Adipocyte (in vitro differentiated cells): ENCODE measurements around the gene AJM1.
"Not testable (repeated sequence)": the region's sequence is repeated elsewhere in the genome, so short reads cannot be mapped to it uniquely, and the experiment has no call there.

Experiments used
- DNase-seq: peaks from one replicate; pipeline ENCODE4 v3.0.0-alpha.2; 2015; ENCODE audit warnings: low read depth
- H3K27me3 ChIP-seq: replicated peaks from 2 replicates; pipeline ENCODE4 v1.7.0; 2013; ENCODE audit warnings: mild to moderate bottlenecking, low read length, moderate library complexity; ENCODE audit not compliant: control insufficient read depth, insufficient read depth
- H3K36me3 ChIP-seq: 2 replicates; pipeline ENCODE4 v1.7.0; 2013; ENCODE audit warnings: low read length, mild to moderate bottlenecking, moderate library complexity; ENCODE audit not compliant: control insufficient read depth, insufficient read depth, severe bottlenecking
- H3K4me1 ChIP-seq: 2 replicates; pipeline ENCODE4 v1.7.0; 2013; ENCODE audit warnings: mild to moderate bottlenecking, low read length, moderate library complexity; ENCODE audit not compliant: control insufficient read depth, insufficient read depth
- H3K4me3 ChIP-seq: 2 replicates; pipeline ENCODE4 v1.7.0; 2013; ENCODE audit warnings: mild to moderate bottlenecking, low read length, moderate library complexity
- H3K9ac ChIP-seq: 2 replicates; pipeline ENCODE4 v1.7.0; 2013; ENCODE audit warnings: mild to moderate bottlenecking, low read length, moderate library complexity
- H3K9me3 ChIP-seq: 2 replicates; pipeline ENCODE4 v1.7.0; 2013; ENCODE audit warnings: mild to moderate bottlenecking, low read length, moderate library complexity; ENCODE audit not compliant: control insufficient read depth

AJM1 gene

GRCh38 chr9:136803009-136803550 is 39.2 kb upstream of the AJM1 start:
- not testable (repeated sequence) for DNase-seq, H3K4me1 ChIP-seq, H3K4me3 ChIP-seq, H3K9ac ChIP-seq, H3K9me3 ChIP-seq, H3K36me3 ChIP-seq
- H3K27me3 ChIP-seq, result peaks cover 18% of the 10 kb centered on the region

DNA sequence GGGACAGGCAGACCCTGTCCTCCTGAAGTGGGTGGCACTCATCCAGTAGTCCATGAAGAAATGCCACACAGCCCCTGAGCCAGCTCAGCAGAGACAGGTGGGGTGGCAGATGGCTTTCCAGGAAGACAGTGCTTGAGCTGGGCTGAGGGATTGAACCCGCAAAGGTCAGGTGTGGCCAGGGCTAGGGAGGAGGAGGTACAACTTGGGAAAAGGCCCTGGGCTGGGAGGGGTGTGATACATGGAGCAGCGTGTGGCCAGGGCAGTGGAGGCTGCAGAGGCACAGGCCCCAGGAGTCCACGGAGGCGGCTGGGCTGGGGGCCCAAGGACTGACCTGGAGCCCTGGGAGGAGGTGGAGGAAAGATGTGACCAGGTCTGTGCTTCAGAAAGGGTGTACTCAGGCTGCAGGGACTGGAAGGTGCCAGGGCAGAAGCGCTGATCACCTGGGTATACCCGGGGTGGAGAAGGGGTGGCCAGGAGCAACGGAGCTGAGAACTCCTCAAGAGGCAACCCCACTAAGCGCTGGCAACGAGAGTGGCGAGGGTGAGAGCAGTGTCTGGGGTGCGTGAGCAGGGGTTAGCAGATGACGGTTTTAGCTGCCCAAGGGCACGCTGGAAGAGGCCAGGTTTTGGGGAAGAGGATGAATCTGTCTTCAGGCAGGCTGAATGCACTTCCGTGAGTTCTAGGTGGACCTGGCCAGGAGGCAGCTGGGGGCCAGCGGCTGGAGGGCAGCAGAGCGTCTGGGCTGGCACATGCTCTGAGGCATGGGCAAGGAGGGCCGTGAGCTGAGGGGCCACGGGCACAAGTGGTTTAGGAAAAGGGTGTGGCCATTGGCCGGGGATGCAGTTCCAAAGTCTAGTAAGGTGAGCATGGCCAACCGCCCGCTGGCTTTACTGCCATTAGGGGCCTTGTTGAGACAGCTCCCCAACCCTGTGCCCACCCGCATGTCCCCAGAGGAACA is 38.4 kb upstream of the AJM1 start:
- H3K36me3 ChIP-seq, result peaks cover 6% of the 10 kb centered on the region
- peaks cover 18% of the 10 kb centered on the region for H3K27me3 ChIP-seq
- no peak overlapping the region for H3K4me3 ChIP-seq
- peaks cover 9% of the 10 kb centered on the region for H3K4me1 ChIP-seq
- no peak for DNase-seq
- no peaks in the 10 kb centered on the region for H3K9me3 ChIP-seq
- no peak overlapping the region for H3K9ac ChIP-seq

GRCh38 chr9:136804509-136805206 is 37.6 kb upstream of the AJM1 start:
- Histone ChIP-seq H3K4me1 (peaks cover 17% of the 10 kb centered on the region), H3K9me3 (no peaks in the 10 kb centered on the region), H3K9ac (no peak overlapping the region), H3K36me3 (peaks cover 6% of the 10 kb centered on the region), H3K27me3 (peaks cover 18% of the 10 kb centered on the region), H3K4me3 (no peak overlapping the region)
- DNase-seq, result no peak

DNA sequence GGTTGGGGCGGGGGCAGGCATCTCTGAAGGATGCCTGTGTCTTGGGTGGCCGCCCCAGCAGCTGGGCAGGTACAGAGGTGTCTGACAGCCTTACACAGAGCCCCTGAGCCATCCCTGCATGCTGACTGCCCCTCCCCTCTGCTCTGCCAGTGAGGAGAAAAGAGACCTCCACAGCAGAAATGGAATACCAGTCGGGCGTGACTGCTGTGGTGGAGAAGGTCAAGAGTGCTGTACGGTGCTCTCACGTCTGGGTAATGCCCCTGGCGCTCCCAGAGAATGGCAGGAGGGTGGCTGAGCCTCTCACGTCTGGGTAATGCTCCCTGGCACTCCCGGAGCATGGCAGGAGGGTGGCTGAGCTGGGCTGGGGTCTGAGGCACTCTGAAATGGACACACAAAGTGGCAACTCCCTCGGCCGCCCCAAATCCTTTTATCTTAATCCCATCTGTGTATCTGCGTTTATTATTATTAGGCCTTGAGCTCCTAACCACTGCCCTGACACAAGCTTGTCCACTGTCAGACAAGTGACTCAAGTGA is 37.0 kb upstream of the AJM1 start:
- DNase-seq, result no peak
- H3K4me1 ChIP-seq, result peaks cover 23% of the 10 kb centered on the region
- no peaks in the 10 kb centered on the region for H3K9me3 ChIP-seq
- peaks cover 6% of the 10 kb centered on the region for H3K36me3 ChIP-seq
- H3K9ac ChIP-seq, result no peak overlapping the region
- H3K27me3 ChIP-seq, result peaks cover 18% of the 10 kb centered on the region
- H3K4me3 ChIP-seq, result no peak overlapping the region

DNA sequence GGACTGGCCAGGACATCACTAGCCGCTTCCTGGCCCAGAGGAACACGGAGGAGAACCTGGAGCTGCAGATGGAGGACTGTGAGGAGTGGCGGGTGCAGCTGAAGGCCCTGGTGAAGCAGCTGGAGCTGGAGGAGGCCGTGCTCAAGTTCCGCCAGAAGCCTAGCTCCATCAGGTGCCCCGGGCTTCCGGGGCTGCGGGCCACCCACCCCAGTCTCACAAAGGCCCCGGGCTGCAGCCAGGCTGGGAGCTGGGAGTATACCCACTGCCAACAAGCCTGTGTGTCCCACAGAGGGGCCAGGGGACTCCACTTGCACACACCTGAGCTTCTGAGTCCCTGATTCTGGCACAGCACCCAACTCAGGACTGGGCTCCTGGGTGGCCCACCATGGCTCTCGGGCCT is 36.2 kb upstream of the AJM1 start:
- peaks cover 6% of the 10 kb centered on the region for H3K36me3 ChIP-seq
- peaks cover 23% of the 10 kb centered on the region for H3K4me1 ChIP-seq
- peaks cover 12% of the 10 kb centered on the region for H3K27me3 ChIP-seq
- no peaks in the 10 kb centered on the region for H3K9me3 ChIP-seq
- no peak overlapping the region for H3K9ac ChIP-seq
- no peak for DNase-seq
- H3K4me3 ChIP-seq, result no peak overlapping the region

GRCh38 chr9:136806631-136807201 is 35.6 kb upstream of the AJM1 start:
- H3K9me3 ChIP-seq, result no peaks in the 10 kb centered on the region
- peaks cover 6% of the 10 kb centered on the region for H3K36me3 ChIP-seq
- H3K4me1 ChIP-seq, result peaks cover 23% of the 10 kb centered on the region
- peak overlapping the region; percentile 94 for H3K9ac ChIP-seq
- H3K4me3 ChIP-seq, result peak overlapping the region; percentile 88
- DNase-seq, result no peak
- peaks cover 9% of the 10 kb centered on the region for H3K27me3 ChIP-seq

DNA sequence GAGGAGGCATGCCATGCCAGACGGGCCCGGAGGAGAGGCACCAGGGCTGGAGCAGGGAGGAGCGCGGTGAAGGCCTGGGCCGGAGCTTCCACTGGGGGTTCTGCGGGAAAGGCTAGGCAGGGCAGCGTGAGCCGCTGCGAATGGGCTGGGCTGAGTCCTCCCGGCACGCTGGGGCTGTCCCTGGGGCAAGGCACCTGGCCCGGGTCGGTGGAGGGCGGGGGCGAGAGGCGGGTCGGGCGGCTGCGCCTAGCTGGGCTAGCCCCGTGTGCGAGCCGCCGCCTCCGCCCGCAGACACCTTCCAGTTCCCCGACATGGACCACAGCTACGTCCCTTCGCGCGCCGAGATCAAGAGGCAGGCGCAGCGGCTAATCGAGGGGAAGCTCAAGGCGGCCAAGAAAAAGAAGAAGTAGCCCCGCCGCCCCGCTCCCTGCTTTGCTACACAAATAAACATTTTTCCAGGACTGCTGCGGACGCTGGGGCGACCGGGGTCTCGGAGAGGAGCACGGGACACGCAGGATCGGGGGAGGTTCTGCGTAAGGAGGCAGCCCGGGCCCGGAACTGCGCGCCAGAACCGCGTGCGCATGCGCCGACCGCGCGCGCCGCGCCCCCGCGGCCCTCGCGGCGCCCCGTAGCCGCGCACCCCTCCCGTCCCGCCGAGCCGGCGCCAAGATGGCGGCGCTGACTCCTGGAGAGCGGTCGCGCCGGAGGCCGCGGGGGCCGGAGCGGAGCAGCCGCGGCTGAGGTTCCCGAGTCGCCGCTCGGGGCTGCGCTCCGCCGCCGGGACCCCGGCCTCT is 34.8 kb upstream of the AJM1 start, which contains the start of gene RABL6:
Gene RABL6 (plus strand): TSS at position 668 of the 794 bp plus-strand sequence. CDS start 249 bp downstream, outside the sequence.
- peaks cover 23% of the 10 kb centered on the region for H3K4me1 ChIP-seq
- peak; percentile 90 for DNase-seq
- peaks cover 7% of the 10 kb centered on the region for H3K36me3 ChIP-seq
- peaks cover 1% of the 10 kb centered on the region for H3K27me3 ChIP-seq
- H3K4me3 ChIP-seq, result peak within 1 kb of the TSS; percentile 88
- no peaks in the 10 kb centered on the region for H3K9me3 ChIP-seq
- peak within 1 kb of the TSS; percentile 94 for H3K9ac ChIP-seq

DNA sequence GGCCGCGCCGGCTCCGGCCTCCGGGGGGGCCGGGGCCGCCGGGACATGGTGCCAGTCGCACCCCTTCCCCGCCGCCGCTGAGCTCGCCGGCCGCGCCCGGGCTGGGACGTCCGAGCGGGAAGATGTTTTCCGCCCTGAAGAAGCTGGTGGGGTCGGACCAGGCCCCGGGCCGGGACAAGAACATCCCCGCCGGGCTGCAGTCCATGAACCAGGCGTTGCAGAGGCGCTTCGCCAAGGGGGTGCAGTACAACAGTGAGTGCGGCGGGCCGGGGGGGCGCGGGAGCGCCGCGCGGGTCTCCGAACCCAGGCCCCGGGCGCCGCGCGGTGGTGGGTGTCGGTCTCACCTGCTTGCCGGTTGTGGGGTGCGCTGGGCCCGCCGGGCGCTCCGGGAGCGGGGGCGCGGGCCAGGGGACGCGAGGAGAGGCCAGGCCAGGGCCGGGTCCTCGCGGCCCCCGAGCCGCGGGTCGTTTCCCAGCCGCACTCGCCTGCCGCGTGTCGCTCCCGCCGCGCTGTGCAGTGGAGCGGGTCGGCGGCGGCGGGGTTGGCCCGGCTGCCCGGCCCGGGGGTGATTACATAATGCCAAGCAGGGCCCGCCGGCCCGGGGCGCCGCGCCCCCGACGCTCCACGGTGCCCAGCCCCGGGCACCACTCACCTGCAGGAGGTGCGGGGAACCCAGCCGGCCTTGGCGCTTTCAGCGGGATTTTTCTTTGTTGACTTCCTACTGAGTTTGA is 34.0 kb upstream of the AJM1 start:
- H3K4me1 ChIP-seq, result peaks cover 23% of the 10 kb centered on the region
- no peaks in the 10 kb centered on the region for H3K27me3 ChIP-seq
- peak overlapping the region; percentile 94 for H3K9ac ChIP-seq
- H3K36me3 ChIP-seq, result peaks cover 14% of the 10 kb centered on the region
- peak overlapping the region; percentile 88 for H3K4me3 ChIP-seq
- H3K9me3 ChIP-seq, result no peaks in the 10 kb centered on the region
- peak; percentile 59 for DNase-seq

GRCh38 chr9:136808806-136809158 is 33.5 kb upstream of the AJM1 start:
- no peaks in the 10 kb centered on the region for H3K9me3 ChIP-seq
- peaks cover 23% of the 10 kb centered on the region for H3K4me1 ChIP-seq
- H3K9ac ChIP-seq, result peak overlapping the region; percentile 94
- no peaks in the 10 kb centered on the region for H3K27me3 ChIP-seq
- peak; percentile 57 for DNase-seq
- peaks cover 14% of the 10 kb centered on the region for H3K36me3 ChIP-seq
- H3K4me3 ChIP-seq, result peak overlapping the region; percentile 88
